Liver (tissue), 9 donors: Measurements from ENCODE around the gene CDH22. TPM values are rescaled to one million over a fixed set of nuclear protein-coding genes. Genes with fewer than 3 reads are reported as not detected.

Source experiments
- DNase-seq: peaks from one replicate; pipeline ENCODE4 v3.0.0-alpha.2; 2017; ENCODE audit warnings: low spot score
- H3K27ac ChIP-seq, 2 donors: one replicate each; pipeline ENCODE4 v1.7.0; 2013; ENCODE audit warnings: inconsistent platforms in 2 of 2, low read length in 2 of 2, control low read depth in 1 of 2, low read depth in 1 of 2, mild to moderate bottlenecking in 1 of 2
- H3K27me3 ChIP-seq, 4 donors: one replicate each; pipeline versions ENCODE4 v1.6.1 to v1.7.0; 2013; ENCODE audit warnings: low read length in 3 of 4, inconsistent platforms in 1 of 4, mild to moderate bottlenecking in 1 of 4, moderate library complexity in 1 of 4; ENCODE audit not compliant: control insufficient read depth in 4 of 4, insufficient read depth in 4 of 4
- H3K36me3 ChIP-seq, 4 donors: one replicate each; pipeline versions ENCODE4 v1.6.1 to v1.7.0; 2013; ENCODE audit warnings: low read length in 3 of 4, mild to moderate bottlenecking in 3 of 4, low read depth in 1 of 4, moderate library complexity in 1 of 4; ENCODE audit not compliant: control insufficient read depth in 4 of 4, insufficient read depth in 3 of 4
- H3K4me1 ChIP-seq, 4 donors: one replicate each; pipeline versions ENCODE4 v1.6.1 to v1.7.0; 2013; ENCODE audit warnings: low read length in 3 of 4, mild to moderate bottlenecking in 3 of 4, moderate library complexity in 1 of 4; ENCODE audit not compliant: control insufficient read depth in 4 of 4, insufficient read depth in 4 of 4
- H3K4me3 ChIP-seq, 3 donors: one replicate each; pipeline versions ENCODE4 v1.6.1 to v1.7.0; 2013; ENCODE audit warnings: low read length in 3 of 3, control low read depth in 1 of 3, low read depth in 1 of 3, mild to moderate bottlenecking in 1 of 3
- H3K9ac ChIP-seq, 2 donors: one replicate each; pipeline ENCODE4 v1.7.0; 2013; ENCODE audit warnings: low read length in 2 of 2, mild to moderate bottlenecking in 2 of 2, moderate library complexity in 2 of 2, control low read depth in 1 of 2, low read depth in 1 of 2
- H3K9me3 ChIP-seq, 4 donors: one replicate each; pipeline versions ENCODE4 v1.6.1 to v1.7.0; 2013; ENCODE audit warnings: low read length in 3 of 4; ENCODE audit not compliant: control insufficient read depth in 4 of 4
- ATF3 ChIP-seq: IDR thresholded peaks from 2 replicates; pipeline ENCODE4 v1.6.1; 2016; ENCODE audit warnings: antibody characterized with exemption
- CTCF ChIP-seq: fragments of 150-350 bp; IDR thresholded peaks from 2 replicates; pipeline ENCODE4 v1.5.1; 2017; ENCODE audit warnings: improper control_type of control experiment, low read depth, low read length; ENCODE audit not compliant: missing input control
- EGR1 ChIP-seq, 2 donors: IDR thresholded peaks; 2 replicates each; pipeline ENCODE4 v1.6.1; 2016 to 2018; ENCODE audit warnings: antibody characterized with exemption in 2 of 2, low read depth in 2 of 2
- FOXA1 ChIP-seq: IDR thresholded peaks from 2 replicates; pipeline ENCODE4 v1.6.1; 2016; ENCODE audit warnings: antibody characterized with exemption
- FOXA2 ChIP-seq: IDR thresholded peaks from 2 replicates; pipeline ENCODE4 v1.6.1; 2016; ENCODE audit warnings: antibody characterized with exemption
- GABPA ChIP-seq, 2 donors: IDR thresholded peaks in 1 of 2; conservative IDR thresholded peaks in 1 of 2; 2 replicates each; pipeline ENCODE4 v1.6.1; 2016; ENCODE audit warnings: antibody characterized with exemption in 2 of 2, mild to moderate bottlenecking in 1 of 2, moderate library complexity in 1 of 2
- HNF4A ChIP-seq, 2 donors: conservative IDR thresholded peaks; 2 replicates each; pipeline ENCODE4 v1.6.1; 2016; ENCODE audit warnings: antibody characterized with exemption in 2 of 2, mild to moderate bottlenecking in 2 of 2
- HNF4G ChIP-seq: IDR thresholded peaks from 2 replicates; pipeline ENCODE4 v1.6.1; 2016; ENCODE audit warnings: antibody characterized with exemption
- JUND ChIP-seq, 2 donors: IDR thresholded peaks; 2 replicates each; pipeline ENCODE4 v1.6.1; 2016; ENCODE audit warnings: antibody characterized with exemption in 2 of 2
- NR2F2 ChIP-seq: IDR thresholded peaks from 2 replicates; pipeline ENCODE4 v1.6.1; 2016; ENCODE audit warnings: antibody characterized with exemption
- RAD21 ChIP-seq, 2 donors: IDR thresholded peaks; 2 replicates each; pipeline ENCODE4 v1.6.1; 2016; ENCODE audit warnings: antibody characterized with exemption in 2 of 2, mild to moderate bottlenecking in 2 of 2
- RXRA ChIP-seq, 2 donors: IDR thresholded peaks; 2 replicates each; pipeline ENCODE4 v1.6.1; 2017 to 2018; ENCODE audit warnings: antibody characterized with exemption in 2 of 2, mild to moderate bottlenecking in 1 of 2
- SP1 ChIP-seq: IDR thresholded peaks from 2 replicates; pipeline ENCODE4 v1.6.1; 2018; ENCODE audit warnings: antibody characterized with exemption, mild to moderate bottlenecking
- TAF1 ChIP-seq: conservative IDR thresholded peaks from 2 replicates; pipeline ENCODE4 v1.6.1; 2016; ENCODE audit warnings: antibody characterized with exemption, mild to moderate bottlenecking
- YY1 ChIP-seq: IDR thresholded peaks from 2 replicates; pipeline ENCODE4 v1.6.1; 2016; ENCODE audit warnings: antibody characterized with exemption, mild to moderate bottlenecking
- WGBS: extraction: QIAGEN DNeasy Blood & Tissue Kit; methylation state at CpG from one replicate; pipeline ENCODE4 v1.1.7; 2013; 5-methylcytosine and 5-hydroxymethylcytosine counted together
- polyA plus RNA-seq, 2 donors: library from polyadenylated mRNA; stranded (reverse) in 1 of 2; unstranded in 1 of 2; fragments of 200-250 nt in 1 of 2; fragments of >200 nt in 1 of 2; fragmentation: Nextera tagmentation in 1 of 2; extraction: Ambion mirVana in 1 of 2; gene quantifications; one replicate each; pipeline versions ENCODE4 v1.2.1 to v1.2.3, GENCODE V29; 2013 to 2015
- total RNA-seq, 2 donors: library from RNA; depleted of rRNA; stranded (reverse); fragments of >200 nt; gene quantifications; one replicate each; pipeline ENCODE4 v1.2.3, GENCODE V29; 2014
- TF ChIP-seq, protein P1 (sequence below): IDR thresholded peaks from 2 replicates; pipeline ENCODE4 v1.6.1; 2016; ENCODE audit warnings: antibody characterized with exemption
- TF ChIP-seq, protein P2 (sequence below): IDR thresholded peaks from 2 replicates; pipeline ENCODE4 v1.6.1; 2016; ENCODE audit warnings: antibody characterized with exemption, mild to moderate bottlenecking
- TF ChIP-seq, protein P3 (sequence below): IDR thresholded peaks from 2 replicates; pipeline ENCODE4 v1.6.1; 2016; ENCODE audit warnings: antibody characterized with exemption
- donor health status: healthy.
- donor health status: healthy.
- donor health status: healthy.
- donor health status: healthy.
- donor health status: healthy.

The CDH22 gene
- total and polyA plus RNA-seq, 4 donors, result 0.02 TPM; not detected in 3

DNA sequence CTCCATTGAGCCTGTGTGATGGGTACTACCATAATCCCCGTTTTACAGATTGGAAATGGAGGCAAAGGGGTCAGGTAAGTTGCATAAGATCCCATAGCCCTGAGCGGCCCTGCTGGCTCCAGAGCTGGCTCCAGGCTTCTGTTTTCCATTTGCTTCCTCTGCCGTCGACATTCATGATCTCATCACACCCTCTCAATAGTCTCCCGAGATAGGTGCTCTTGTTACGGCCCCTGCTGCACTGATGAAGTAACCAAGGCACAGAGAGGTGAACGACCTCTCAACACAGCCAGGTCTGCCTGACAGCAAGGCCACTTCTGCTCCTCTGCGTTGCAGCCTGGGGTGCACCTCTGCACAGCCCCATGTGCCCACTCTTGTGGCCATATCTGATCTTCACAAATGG is 16.9 kb downstream of the CDH22 start:
- H3K9me3 ChIP-seq, result no peaks in the 10 kb centered on the region
- no peaks in the 10 kb centered on the region for H3K4me1 ChIP-seq
- WGBS, result 49% methylated on average over 8 of the region's 8 CpGs
- no peak for TF ChIP-seq RAD21 (IDR thresholded peaks at IDR 0.05)
- no peak for TF ChIP-seq HNF4A (conservative IDR thresholded peaks at IDR 0.05)
- TF ChIP-seq HNF4G, result no peak
- no peak for TF ChIP-seq TAF1
- TF ChIP-seq NR2F2, result no peak
- TF ChIP-seq, protein P1, sequence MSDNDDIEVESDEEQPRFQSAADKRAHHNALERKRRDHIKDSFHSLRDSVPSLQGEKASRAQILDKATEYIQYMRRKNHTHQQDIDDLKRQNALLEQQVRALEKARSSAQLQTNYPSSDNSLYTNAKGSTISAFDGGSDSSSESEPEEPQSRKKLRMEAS, result no peak
- no peak for TF ChIP-seq JUND (IDR thresholded peaks at IDR 0.05)
- no peak for TF ChIP-seq ATF3
- TF ChIP-seq, protein P2, sequence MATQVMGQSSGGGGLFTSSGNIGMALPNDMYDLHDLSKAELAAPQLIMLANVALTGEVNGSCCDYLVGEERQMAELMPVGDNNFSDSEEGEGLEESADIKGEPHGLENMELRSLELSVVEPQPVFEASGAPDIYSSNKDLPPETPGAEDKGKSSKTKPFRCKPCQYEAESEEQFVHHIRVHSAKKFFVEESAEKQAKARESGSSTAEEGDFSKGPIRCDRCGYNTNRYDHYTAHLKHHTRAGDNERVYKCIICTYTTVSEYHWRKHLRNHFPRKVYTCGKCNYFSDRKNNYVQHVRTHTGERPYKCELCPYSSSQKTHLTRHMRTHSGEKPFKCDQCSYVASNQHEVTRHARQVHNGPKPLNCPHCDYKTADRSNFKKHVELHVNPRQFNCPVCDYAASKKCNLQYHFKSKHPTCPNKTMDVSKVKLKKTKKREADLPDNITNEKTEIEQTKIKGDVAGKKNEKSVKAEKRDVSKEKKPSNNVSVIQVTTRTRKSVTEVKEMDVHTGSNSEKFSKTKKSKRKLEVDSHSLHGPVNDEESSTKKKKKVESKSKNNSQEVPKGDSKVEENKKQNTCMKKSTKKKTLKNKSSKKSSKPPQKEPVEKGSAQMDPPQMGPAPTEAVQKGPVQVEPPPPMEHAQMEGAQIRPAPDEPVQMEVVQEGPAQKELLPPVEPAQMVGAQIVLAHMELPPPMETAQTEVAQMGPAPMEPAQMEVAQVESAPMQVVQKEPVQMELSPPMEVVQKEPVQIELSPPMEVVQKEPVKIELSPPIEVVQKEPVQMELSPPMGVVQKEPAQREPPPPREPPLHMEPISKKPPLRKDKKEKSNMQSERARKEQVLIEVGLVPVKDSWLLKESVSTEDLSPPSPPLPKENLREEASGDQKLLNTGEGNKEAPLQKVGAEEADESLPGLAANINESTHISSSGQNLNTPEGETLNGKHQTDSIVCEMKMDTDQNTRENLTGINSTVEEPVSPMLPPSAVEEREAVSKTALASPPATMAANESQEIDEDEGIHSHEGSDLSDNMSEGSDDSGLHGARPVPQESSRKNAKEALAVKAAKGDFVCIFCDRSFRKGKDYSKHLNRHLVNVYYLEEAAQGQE, result no peak
- TF ChIP-seq SP1, result no peak
- TF ChIP-seq, protein P3, sequence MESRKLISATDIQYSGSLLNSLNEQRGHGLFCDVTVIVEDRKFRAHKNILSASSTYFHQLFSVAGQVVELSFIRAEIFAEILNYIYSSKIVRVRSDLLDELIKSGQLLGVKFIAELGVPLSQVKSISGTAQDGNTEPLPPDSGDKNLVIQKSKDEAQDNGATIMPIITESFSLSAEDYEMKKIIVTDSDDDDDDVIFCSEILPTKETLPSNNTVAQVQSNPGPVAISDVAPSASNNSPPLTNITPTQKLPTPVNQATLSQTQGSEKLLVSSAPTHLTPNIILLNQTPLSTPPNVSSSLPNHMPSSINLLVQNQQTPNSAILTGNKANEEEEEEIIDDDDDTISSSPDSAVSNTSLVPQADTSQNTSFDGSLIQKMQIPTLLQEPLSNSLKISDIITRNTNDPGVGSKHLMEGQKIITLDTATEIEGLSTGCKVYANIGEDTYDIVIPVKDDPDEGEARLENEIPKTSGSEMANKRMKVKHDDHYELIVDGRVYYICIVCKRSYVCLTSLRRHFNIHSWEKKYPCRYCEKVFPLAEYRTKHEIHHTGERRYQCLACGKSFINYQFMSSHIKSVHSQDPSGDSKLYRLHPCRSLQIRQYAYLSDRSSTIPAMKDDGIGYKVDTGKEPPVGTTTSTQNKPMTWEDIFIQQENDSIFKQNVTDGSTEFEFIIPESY, result no peak
- no peak for TF ChIP-seq CTCF
- TF ChIP-seq RXRA (IDR thresholded peaks at IDR 0.05), result no peak
- no peak for TF ChIP-seq EGR1 (IDR thresholded peaks at IDR 0.05; ENCODE audit: low read depth in 2 of 2)
- TF ChIP-seq FOXA2, result no peak
- no peak for TF ChIP-seq GABPA (IDR thresholded peaks at IDR 0.05 in 1 of 2, conservative IDR thresholded peaks at IDR 0.05 in 1 of 2)
- no peak for TF ChIP-seq YY1
- TF ChIP-seq FOXA1, result no peak
- no peaks in the 10 kb centered on the region for H3K36me3 ChIP-seq
- H3K27me3 ChIP-seq, result peaks cover 0 to 3% (median under 1%) of the 10 kb centered on the region in 4 donors
- no peak for DNase-seq
- H3K27ac ChIP-seq, result no peak overlapping the region
- H3K9ac ChIP-seq, result no peak overlapping the region
- no peak overlapping the region for H3K4me3 ChIP-seq
